Medulla oblongata (tissue), 1 donor: Measurements from ENCODE around the gene CD177.
"Not testable (repeated sequence)": the region's sequence is repeated elsewhere in the genome, so short reads cannot be mapped to it uniquely, and the experiment has no call there.

Experiments used
- DNase-seq: peaks from one replicate; pipeline ENCODE4 v3.0.0-alpha.2; 2015; ENCODE audit errors: extremely low spot score

The CD177 gene, protein sequence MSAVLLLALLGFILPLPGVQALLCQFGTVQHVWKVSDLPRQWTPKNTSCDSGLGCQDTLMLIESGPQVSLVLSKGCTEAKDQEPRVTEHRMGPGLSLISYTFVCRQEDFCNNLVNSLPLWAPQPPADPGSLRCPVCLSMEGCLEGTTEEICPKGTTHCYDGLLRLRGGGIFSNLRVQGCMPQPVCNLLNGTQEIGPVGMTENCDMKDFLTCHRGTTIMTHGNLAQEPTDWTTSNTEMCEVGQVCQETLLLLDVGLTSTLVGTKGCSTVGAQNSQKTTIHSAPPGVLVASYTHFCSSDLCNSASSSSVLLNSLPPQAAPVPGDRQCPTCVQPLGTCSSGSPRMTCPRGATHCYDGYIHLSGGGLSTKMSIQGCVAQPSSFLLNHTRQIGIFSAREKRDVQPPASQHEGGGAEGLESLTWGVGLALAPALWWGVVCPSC

DNA sequence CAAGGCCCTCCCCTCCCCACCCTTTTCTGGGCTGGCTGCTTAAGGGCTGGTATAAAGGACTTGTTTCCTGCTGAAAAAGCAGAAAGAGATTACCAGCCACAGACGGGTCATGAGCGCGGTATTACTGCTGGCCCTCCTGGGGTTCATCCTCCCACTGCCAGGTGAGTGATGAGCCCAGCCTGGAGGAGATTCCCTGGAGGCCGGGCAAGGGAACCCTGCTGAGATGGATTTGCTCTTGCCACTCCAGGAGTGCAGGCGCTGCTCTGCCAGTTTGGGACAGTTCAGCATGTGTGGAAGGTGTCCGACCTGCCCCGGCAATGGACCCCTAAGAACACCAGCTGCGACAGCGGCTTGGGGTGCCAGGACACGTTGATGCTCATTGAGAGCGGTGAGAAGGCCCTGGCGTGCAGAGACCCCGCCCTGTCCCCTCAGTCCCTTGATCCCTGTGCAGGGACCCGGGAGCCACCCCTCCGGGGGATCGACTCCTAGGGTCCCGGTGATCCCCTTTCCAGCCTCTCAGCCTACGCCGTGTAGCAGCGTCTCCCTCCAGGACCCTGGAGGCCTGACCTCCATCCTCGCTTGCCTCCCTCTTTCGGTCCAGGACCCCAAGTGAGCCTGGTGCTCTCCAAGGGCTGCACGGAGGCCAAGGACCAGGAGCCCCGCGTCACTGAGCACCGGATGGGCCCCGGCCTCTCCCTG, at the start of gene CD177:
CD177 (plus strand) TSS at position 81 of the 699 bp plus-strand sequence; CDS start at position 110, 29 bp downstream.
- no peak for DNase-seq

DNA sequence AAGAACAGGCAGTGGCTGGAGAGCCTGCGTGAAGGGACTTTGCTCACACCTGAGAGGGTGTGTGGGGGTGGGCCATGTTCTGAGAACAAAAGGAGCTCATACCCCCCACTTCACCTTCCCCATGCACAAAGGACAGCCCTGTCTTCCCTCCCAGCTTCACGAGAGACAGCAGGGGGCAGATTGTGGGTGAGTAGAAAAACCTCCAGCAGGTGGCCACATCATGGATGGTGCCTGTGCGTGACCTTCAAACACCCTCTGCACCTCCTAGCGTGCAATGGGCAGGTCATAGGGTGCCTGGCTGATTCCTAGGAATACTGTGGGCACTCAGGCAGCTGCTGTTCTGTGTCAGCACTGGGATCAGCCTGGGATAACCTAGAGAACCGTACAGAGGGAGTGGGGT, 47.8 kb upstream of the CD177 start:
- no peak for DNase-seq

DNA sequence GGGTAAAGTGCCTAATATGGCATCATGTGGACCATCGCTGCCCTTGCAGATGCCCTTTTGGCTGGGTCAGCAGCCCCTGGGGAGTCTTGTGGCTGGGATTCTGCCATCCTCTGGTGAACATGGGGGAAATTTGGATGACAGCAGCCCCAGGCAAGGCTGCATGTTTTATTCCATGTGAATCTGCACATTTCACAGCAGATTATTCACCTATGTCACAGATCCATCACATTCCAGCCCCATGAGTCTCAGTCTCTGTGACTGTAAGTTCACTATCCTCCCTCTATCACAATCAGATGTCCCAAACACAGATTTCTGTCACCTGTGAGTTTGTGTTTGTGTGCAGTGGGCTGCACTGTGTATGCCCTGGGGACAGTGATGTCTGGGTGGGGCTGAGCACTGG, 47.4 kb upstream of the CD177 start:
- no peak for DNase-seq

DNA sequence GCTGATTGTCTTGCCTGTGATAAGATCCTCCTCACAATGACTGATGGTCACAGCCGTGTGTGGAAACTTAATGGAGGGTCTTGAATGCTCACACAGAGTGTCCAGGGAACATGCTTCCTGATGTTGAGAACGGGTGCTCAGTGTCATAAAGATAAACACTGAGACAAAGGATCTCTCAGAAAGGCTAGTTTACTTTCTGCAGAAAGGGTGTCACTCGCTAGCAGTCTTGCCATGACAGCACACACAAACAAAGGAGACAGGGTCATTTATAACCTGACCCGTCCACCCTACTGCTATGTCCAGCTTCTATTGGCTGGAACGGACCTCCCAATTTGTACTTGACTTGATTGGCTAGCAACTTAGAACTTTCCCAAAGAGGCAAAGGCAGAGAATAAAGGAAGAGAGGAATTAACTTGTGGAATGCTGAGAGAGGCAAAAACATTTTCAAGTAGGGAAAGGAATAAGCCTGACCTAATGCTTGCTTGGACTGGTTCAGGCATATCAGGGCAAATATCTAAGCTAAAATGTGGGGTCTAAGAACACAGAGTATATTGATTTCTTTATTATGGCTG, 45.2 kb upstream of the CD177 start:
- DNase-seq, result no peak

DNA sequence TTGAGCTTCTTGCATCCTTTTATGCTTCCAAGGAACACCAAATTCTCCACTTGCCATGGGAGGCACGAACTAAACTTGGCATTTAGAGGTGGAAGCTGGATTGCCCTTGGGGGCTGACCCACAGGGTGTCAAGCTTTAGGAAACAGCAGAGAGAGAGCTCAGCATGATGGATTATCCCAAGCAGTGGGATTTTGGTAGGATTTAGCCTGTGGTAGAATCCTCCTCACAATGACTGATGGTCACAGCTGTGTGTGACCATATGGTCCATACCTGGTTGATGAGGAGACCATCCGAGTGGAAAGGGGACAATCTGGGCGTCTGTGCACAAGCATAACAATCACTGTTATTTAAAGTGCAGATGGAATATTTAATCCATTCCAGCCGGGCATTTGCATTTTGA, 44.0 kb upstream of the CD177 start:
- DNase-seq, result no peak

DNA sequence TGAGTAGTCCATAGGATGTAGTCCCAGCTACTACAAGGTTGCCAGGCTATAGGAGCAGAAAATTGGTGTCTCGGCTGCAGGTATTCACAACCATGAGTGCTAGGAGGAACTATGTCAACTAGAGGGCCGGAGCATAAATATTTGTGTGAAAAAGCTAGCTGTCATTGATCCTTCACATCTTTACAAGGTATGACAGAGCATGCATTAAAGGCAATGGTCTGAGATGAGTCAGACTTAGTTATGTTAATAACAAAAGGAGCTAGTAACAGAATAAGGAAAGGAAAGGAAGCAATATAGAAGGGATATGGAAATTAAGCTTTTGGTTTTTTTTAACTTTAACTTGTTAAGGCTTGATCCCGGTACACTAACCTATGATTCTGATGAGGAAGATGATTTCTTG, 43.3 kb upstream of the CD177 start:
- no peak for DNase-seq

DNA sequence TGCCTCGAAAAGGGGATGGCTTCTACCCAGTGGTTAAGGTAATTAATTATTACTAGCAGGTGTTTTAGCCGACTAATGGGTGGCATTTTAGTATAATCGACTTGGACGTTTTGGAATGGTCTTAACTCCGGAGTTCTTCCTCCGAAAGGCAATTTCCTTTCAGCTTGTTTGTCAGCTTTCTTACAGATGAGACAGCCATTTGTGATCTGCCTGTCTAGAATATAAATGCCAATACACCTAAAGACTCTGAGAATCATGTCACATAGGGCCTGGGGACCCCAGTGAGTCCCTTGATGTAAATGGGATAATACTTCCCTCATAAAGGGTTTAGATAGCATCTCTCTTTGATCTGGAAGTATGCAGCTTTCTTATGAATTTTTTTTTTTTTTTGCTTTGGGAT, 42.2 kb upstream of the CD177 start:
- no peak for DNase-seq

DNA sequence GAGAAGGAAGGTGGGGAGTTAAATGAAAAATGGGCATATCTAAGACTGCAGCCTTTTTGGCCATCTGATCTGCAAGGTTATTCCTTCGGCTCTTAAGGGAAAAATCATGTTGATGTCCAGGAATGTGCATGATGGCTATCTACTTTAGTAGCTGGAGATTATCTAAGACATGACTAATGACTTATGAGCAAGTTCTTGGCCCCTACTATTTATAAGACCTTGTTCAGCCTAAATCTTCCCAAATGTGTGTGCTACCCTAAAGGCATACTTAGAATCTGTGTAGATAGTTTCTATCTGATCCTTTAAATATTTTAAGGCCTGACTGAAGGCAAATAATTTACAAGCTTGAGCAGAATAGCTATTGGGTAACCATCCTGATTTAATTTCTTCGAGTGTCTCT, 41.8 kb upstream of the CD177 start:
- no peak for DNase-seq

DNA sequence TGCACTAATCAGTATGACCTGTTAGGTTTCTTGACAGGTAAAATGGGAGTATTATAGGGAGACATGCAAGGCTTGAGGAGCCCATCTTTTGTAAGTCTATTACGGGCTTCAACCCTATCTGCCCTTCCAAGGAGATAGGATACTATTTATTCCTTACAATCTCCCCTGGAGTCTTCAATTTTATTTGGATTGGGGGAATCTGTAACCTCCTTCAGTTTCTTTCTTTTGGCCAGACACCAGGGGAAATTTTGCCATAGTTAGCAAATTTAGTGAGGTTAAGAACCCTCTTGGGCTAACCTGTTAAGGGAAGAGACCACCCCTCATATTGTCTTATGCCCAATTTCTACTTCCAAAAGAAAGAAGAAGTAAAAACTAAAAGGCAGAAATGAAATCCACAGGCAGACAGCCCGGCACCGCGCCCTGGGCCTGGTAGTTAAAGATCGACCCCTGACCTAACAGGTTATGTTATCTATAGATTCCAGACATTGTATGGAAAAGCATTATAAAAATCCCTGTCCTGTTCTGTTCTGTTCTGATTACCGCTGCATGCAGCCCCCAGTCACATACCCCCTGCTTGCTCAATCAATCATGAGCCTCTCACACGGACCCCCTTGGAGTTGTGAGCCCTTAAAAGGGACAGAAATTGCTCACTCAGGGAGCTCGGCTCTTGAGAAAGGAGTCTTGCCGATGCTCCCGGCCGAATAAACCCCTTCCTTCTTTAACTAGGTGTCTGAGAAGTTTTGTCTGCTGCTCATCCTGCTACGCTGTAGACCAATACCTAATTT, 39.6 kb upstream of the CD177 start:
- DNase-seq, result no peak

DNA sequence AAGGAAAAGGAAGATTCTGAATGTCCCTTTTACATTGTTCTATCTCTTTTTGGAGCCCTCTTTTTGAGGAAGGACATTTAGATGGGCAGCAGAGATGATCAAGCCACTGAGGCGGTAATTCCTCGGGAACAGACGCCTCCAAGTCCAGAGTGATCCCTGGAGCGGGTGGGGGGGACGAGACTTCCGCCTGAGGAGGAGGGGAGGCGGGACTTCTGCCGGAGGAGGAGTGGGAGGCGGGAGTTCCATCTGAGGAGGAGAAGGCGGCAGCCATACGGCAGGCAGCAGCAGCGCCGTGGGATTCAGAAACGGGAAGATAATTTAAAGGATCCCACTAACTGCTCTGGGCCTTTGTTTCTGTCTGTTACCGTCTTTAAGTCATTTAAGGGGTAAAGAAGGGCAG, 37.6 kb upstream of the CD177 start:
- DNase-seq, result no peak

DNA sequence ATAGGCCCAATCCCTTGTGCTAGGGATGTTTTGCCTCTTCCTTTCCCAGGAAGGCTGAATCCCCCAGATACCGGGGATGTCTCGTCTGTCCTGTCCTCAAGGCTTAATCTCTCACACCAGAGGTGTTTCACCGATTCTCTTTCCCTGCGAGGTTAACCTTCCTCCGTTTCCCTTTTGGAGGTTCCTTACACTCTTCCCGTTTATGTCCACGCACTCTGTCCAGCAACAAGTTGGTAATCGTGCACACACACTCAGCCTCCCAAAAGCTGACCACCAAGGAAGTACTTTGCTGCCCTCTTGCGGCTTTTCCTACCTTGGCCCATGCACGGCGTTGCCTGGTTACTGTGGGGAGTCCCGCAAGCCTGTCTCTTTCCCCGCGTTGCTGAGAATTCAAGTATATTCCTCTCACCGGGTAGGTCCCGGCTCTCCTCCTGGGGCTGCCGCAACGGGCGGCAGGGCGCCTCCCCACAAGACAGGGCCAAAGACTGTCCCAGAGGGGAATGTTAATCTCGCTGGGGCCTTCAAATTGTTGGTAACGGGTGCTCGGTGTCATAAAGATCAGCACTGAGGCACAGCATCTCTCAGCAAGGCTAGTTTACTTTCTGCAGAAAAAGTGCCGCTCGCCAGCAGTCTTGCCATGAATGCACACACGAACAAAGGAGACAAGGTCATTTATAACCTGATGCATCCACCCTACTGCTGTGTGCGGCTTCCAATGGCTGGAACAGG, 36.7 kb upstream of the CD177 start:
- DNase-seq, result peak; percentile 12

DNA sequence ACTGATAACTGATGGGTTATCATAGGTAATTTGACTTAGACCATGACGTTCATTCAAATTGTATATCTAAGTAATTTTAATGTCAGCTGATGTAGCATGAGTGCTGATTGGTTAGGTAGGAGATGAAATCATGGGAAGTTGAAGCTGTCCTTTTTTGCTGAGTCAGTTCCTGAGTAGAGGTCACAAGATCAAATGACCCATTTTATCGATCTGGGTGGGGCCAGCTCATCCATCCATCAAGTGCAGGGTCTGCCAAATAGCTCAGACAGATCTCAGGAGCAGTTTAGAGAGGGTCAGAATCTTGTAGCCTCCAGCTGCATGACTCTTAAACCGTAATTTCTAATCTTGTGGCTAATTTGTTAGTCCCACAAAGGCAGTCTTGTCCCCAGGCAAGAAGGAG, 35.3 kb upstream of the CD177 start:
- no peak for DNase-seq

DNA sequence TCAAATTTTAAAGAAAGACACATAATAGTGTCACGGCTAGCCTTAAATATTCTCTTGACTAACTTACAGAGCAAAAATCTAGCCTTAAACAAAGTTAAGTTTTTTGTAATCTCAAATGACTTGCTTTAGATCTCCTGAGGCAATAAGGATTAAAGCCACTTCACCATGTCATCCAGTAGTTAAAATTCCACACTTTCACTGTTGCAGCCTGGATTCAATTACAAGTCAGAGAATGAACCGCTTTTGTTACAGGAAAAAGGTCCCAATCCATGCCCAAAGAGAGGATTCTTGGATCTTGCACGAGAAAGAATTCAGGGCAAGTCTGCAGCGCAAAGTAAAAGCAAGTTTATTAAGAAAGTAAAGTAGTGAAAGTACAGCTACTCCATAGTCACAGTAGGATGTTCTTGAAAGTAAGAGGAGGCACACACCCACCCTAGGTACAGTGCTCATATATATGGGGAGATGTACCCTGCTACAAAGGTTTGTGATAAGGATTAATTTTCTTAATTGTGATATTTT, 34.6 kb upstream of the CD177 start:
- DNase-seq, result no peak

DNA sequence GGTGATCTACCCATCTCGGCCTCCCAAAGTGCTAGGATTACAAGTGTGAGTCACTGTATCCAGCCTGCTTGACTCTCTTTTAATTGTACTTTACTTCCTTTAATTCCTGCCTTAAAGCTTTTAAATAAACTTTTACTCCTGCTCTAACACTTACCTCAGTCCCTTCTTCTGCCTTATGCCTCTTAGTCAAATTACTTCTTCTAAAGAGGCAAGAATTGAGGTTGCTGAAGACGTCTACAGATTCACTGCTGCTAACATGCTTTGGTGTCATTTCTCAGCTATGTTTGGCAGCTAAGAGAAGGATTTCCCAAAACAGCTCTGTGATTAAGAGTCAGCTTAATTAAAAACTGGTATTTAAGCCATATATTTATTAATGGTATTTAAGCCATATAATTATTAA, 32.9 kb upstream of the CD177 start:
- no peak for DNase-seq

DNA sequence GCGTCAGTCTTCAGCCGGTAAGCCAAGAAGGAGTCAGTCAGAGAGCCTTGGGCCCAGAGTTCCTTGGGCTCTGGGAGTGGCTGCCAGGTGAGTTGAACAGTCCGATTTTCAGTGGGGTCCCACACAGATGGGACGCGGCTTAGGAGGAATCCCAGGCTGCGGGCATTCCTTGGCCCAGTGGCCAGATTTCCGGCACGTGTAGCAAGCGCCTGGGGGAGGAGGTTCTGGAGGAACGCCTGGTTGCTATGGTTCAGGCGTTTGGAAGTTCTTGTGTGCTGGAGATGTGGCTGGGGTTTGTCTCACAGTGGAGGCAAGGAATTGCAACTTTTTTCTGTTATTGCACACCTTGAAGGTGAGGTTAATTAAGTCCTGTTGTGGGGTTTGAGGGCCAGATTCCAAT, 26.7 kb upstream of the CD177 start:
- not testable (repeated sequence) for DNase-seq

DNA sequence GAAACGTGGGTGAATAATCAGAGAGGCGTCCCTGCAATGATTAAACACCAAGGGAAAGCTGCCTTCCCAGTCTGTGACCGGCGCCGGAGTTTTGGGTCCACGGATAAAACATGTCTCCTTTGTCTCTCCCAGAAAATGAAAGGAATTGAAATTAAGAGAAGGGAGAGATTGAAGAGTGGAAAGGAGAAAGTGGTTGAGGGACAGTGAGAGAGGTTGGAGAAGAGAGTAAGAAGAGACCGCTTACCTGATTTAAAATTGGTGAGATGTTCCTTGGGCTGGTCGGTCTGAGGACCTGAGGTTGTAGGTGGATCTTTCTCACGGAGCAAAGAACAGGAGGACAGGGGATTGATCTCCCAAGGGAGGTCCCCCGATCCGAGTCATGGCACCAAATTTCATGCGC, 24.9 kb upstream of the CD177 start:
- DNase-seq, result not testable (repeated sequence)

DNA sequence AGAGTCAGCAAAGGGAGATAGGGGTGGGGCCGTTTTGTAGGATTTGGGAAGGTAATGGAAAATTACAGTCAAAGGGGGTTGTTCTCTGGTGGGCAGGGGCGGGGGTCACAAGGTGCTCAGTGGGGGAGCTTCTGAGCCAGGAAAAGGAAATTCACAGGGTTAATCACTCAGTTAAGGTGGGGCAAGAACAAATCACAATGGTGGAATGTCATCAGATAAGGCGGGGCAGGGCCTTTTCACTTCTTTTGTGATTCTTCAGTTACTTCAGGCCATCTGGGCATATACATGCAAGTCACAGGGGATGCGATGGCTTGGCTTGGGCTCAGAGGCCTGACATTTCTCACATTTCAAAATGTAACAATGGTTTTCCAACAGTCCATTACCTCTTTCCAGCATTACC, 24.4 kb upstream of the CD177 start:
- not testable (repeated sequence) for DNase-seq

DNA sequence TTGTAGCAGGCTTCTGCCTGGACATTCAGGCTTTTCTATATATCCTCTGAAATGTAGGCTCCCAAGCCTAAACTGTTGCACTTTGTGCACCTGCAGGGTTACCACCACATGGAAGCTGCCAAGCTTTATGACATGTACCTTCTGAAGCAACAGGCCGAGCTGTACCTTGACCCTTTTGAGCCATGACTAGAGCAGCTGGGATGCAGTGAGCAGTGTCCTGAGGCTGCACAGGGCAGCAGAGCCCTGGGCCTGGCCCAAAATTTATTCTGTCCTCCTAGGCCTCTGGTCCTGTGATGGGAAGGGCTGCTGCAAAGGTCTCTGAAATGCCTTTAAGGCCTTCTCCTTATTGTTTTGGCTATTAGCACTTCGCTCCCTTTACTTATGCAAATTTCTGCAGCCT, 23.5 kb upstream of the CD177 start:
- no peak for DNase-seq

DNA sequence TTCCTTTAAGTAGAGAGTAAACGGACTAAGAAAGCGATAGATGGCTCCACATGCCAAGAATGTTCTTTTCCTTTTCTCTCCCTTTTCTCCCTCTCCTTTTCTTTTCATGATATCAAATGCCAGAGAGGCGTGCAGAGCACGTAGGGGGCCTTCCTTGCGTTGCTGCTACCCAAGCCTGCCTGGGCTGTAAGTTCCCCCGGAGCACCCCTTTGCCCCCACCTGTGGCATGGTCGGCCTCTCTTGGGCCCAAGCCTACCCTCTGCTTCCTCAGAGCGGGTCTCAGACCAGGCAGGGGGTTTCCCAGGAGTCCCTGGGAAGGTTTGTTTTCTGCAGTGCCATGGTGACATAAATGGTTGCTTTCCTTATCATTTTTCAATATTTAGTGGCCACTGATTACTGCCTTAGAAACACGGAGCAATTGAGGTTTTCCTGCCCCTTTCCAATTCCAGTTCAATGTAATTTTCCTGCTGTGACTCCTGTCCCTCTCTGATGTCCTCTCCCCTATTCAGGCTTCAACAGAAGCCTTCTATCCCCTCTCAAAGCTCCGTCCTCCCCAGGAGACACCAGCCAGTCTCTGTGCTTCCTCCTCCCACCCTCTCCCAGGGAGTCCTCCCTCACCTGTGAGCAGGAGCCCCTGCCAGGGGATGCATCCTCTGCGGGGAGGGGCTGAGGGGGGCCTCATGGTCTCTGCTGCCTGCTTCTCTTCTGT, 22.6 kb upstream of the CD177 start:
- no peak for DNase-seq

DNA sequence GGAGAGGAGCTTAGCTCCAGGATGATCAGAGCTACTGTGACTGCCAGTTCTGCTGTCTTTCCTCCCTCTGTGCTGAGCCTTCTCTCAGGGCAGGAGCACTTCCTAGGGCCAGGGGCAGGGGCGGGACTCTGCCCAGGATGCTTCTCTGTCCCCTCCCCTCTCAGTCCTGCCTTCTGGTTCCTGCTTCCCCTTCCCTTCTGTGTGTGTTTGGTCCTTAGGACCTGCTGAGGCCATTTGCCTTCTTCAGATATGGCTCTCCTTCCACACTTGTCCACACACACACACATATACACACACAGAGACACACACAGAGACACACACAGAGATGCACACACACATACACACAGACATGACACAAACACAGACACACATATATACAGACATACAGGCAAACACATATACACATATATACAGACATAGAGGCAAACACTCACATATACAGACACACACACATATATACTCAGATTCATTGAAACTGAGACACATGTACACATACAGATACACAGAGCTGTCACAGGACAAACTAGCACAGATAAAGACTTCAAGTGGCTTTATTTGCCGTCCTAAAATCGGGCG, 22.0 kb upstream of the CD177 start:
- no peak for DNase-seq
